GM23338 (cell line): ENCODE results near the gene AKAP7.

Experiments used
- CTCF ChIP-seq, 2 experiments: fragments of 200-600 bp in 1 of 2; sonication (generic) in 1 of 2; conservative IDR thresholded peaks; 2 replicates each; pipeline versions ENCODE4 v1.5.1 to v1.6.1; 2016 to 2017; ENCODE audit warnings: antibody characterized with exemption in 2 of 2, low read depth in 2 of 2, mild to moderate bottlenecking in 2 of 2, moderate library complexity in 1 of 2
- EZH2 ChIP-seq: fragments of 200-600 bp; sonication (generic); IDR thresholded peaks from one replicate; pipeline ENCODE4 v1.8.0; 2017; ENCODE audit warnings: antibody characterized with exemption, mild to moderate bottlenecking, low read depth; ENCODE audit not compliant: unreplicated experiment
- EZH2phosphoT487 ChIP-seq: fragments of 200-600 bp; sonication (generic); IDR thresholded peaks from one replicate; pipeline ENCODE4 v1.8.1; 2018; ENCODE audit warnings: antibody characterized with exemption; ENCODE audit not compliant: unreplicated experiment
- JUNB ChIP-seq: IDR thresholded peaks from one replicate; pipeline ENCODE4 v1.6.1; 2016; ENCODE audit warnings: antibody characterized with exemption; ENCODE audit not compliant: unreplicated experiment
- POLR2AphosphoS5 ChIP-seq: IDR thresholded peaks from 2 replicates; pipeline ENCODE4 v1.6.1; 2016; ENCODE audit warnings: antibody characterized with exemption, low read depth
- REST ChIP-seq: IDR thresholded peaks from one replicate; pipeline ENCODE4 v1.6.1; 2018; ENCODE audit warnings: antibody characterized with exemption; ENCODE audit not compliant: unreplicated experiment
- ZNF331 ChIP-seq: fragments of 250-450 bp; sonication (Bioruptor Pico); IDR thresholded peaks from 2 replicates; pipeline ENCODE4 v1.5.0; 2020; ENCODE audit warnings: low read depth, mild to moderate bottlenecking, moderate library complexity
- TF ChIP-seq, protein P1 (sequence below): IDR thresholded peaks from 2 replicates; pipeline ENCODE4 v1.6.1; 2016; ENCODE audit warnings: antibody characterized with exemption

GRCh38 chr6:131250936-131251335 lies 115.7 kb downstream of the AKAP7 start:
- TF ChIP-seq CTCF (conservative IDR thresholded peaks at IDR 0.05; ENCODE audit: low read depth in 2 of 2) (no peak), EZH2 (no peak), REST (no peak), POLR2AphosphoS5 (no peak), JUNB (no peak), EZH2phosphoT487 (no peak), ZNF331 (CRISPR knock-in tag) (no peak)
- TF ChIP-seq, protein P1, sequence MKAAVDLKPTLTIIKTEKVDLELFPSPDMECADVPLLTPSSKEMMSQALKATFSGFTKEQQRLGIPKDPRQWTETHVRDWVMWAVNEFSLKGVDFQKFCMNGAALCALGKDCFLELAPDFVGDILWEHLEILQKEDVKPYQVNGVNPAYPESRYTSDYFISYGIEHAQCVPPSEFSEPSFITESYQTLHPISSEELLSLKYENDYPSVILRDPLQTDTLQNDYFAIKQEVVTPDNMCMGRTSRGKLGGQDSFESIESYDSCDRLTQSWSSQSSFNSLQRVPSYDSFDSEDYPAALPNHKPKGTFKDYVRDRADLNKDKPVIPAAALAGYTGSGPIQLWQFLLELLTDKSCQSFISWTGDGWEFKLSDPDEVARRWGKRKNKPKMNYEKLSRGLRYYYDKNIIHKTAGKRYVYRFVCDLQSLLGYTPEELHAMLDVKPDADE = no peak
